DMS153 treated with DMSO at 0.1 percent for 48 hours (cell line): ENCODE results near the gene GMDS.

ENCODE experiments used
- DNase-seq: peaks from one replicate; lab custom pipeline; 2025; ENCODE audit not compliant: unreplicated experiment; lab: John Stamatoyannopoulos, UW

The GMDS gene

GRCh38 chr6:1729133-1729749 lies 516.2 kb downstream of the GMDS start:
- peak; percentile 15 for DNase-seq

- peak; percentile 16 for DNase-seq
Measured at GRCh38 chr6:1726341-1726768, 519.0 kb downstream of the GMDS start.

GRCh38 chr6:1724616-1725015 lies 520.8 kb downstream of the GMDS start:
- peak; percentile 37 for DNase-seq

DNA sequence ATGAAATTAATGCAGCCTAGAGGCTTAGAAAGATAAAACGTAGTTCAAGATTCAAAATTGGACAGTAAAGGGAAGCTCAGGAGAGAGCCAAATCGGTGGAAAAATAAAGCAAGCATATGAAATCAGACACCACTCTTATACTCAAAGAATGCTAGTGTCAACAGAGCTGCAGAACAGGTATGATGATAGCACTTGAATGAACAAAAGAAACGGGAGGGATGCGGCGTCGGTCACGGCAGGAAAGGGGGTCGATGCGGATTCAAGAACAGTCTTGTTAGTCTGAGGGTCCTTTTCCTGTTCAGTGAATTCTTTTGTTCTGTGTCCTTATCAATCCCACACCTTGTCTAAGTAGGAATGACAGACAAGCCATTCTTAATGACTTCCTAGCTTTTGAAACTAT lies 521.3 kb downstream of the GMDS start:
- peak; percentile 34 for DNase-seq

GRCh38 chr6:1722801-1723200 lies 522.6 kb downstream of the GMDS start:
- DNase-seq, result no peak

- DNase-seq, result no peak
Measured at GRCh38 chr6:1720620-1721322, 524.6 kb downstream of the GMDS start.

DNA sequence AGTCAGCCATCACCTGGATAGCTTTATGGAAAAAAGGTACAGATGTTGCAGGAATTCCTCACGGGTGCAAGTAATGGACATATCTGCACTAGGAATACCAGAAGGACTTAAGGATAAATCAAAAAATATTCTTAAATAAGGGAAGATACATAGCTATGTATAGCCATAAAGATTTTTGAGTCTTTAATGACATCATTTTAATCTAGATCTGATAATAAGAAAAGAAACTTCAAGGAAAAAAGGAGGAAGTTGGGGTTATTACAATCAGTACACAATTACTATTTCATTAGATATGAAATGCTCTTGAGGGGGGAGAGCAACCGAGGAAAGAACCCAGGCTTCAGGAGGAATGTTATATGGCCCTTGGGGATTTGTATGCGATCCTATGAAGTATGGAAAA lies 525.5 kb downstream of the GMDS start:
- DNase-seq, result no peak

GRCh38 chr6:1716868-1717267 lies 528.5 kb downstream of the GMDS start:
- DNase-seq, result no peak

DNA sequence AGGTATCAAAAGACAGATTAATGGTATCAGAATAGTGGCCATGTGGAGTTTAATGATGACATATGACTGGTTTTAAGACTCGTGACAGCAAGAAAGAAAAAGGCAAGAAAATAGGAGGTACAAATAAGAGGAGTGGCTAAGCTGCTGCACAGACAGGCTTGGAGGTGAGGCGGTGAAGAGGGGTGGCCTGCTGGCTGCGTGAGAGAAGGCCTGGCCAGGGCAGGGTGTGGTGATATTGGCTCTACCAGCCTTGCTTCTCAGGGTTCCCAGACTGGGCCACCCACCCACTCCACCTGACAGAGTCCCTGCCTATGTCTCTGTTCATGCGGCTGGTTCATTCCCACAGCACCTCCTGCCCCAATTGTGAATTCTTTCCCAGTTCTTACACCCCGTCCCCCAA lies 529.0 kb downstream of the GMDS start:
- DNase-seq, result no peak

- DNase-seq, result no peak
Measured at GRCh38 chr6:1715336-1715735, 530.1 kb downstream of the GMDS start.

DNA sequence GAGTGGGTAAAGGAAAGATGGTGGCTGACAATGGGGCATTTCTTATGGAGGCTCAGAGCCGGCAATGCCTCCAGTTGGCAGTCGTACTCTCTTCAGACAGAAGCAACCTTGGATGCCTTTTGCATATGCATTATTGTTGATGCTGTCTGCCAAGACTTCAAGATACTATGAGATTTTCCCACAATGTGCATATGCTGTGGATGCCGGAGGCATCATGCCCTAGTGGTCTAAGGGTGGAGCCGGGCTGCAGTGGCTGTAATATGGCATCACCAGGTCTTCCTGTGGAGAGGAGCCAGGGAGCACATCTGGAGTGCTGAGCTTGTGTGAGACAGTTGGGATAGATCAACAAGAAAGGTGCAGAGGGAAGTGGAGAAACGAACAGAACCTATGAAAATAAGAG lies 530.8 kb downstream of the GMDS start:
- DNase-seq, result no peak

DNA sequence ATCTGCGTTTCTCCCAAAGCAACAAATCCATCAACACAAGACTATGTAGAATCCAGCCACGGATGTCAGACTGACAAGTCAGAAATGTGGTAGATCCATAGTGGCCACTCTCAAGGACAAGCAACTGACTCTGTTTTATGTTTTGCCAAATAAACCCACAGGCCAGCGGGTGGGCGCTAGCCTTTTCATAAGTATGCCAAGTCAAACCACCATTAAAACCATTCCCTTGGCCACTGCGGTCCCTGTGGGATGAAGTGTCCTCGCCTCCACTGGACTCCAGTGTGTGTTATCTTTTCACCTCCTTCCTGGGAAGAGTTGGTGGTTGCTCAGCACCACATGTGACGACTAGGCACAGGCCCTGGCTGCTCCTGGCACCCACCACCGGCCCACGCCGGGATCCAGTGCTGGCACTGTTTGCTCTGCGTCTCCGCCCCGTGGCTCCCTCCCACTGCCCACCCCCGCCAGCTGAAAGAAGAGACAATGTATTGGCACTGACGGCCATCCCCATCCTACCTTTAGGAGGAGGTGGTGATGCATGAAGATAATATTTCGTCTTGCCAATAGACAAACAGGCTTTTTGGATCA lies 532.3 kb downstream of the GMDS start:
- no peak for DNase-seq

GRCh38 chr6:1712451-1712850 lies 533.0 kb downstream of the GMDS start:
- no peak for DNase-seq

DNA sequence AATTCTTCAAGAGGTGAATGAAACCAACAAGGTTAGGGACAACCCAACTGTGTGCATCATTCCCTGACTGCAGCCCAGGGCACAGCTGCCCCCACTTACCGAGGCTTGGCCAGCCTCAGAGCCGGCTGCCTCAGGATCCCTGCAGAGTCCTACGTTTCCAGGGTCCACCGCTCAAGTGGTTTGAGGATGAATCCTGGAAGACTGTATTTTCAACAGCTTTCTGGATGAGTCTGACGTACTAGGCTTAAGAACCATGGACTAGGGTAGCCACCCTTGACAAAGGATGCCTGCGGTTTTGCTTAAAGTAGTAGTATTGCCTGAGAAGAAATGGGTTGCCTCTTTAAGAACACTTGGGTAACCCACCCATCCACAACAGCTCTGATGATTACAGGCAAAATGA lies 534.3 kb downstream of the GMDS start:
- no peak for DNase-seq

GRCh38 chr6:1709234-1709641 lies 536.2 kb downstream of the GMDS start:
- no peak for DNase-seq

DNA sequence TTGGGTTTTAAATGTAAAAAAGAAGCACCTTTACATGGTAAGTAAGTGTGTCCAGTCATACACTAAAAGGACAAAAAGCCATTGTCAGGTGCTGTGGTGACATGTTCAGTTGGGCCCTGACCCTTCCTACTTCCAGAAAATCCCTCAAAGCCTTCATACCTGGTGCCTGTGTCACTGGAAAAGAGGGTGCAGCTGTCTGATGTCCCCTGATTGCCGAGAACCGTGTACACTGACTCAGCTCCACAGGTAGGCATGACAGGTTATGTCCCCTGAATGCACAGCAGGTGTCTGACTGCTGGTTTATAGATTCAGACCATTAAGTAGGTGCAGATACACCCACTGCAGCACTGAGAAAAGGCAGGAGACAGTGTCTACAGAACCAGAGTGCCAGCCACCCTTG lies 536.6 kb downstream of the GMDS start:
- DNase-seq, result no peak

DNA sequence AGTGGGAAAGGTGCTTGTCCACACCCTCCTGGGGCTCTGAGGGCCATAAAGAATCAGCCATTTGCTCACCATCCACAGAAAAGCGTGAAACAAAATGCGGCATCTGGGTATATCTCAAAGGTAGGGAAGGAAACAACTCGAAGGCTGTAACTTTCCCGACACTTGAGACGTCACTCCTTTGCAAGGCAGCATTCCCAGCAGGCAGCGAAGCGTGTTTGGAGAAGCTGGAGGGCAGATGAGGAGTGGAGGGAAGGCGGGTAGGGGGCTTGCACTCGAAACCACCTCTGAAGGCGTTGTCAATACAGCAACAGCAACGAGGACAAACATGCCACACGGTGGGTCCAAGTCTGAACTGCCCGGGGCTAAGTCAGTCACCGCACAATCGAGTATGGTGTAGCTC lies 537.3 kb downstream of the GMDS start:
- no peak for DNase-seq

DNA sequence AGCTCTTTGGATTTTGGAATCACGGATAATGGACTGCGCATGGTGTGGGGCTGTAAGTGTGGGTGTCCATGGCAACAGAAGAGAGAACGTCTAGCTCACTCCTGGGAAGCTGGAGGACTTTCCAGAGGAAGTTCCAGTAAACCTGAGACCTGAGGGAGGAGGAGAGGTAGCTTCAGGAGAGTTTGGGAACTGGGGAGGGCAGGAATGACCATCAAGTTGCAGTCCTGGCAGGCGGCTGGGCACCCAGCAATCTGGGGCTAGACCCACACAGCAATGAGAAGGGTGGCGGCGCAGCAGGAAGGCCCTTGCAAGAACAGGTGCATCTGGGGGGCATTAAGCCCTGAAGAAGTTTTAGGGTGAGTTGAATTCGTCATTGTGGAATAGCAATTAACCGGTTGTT lies 539.8 kb downstream of the GMDS start:
- DNase-seq, result no peak

- no peak for DNase-seq
Measured at GRCh38 chr6:1705183-1705582, 540.2 kb downstream of the GMDS start.

GRCh38 chr6:1704711-1705110 lies 540.7 kb downstream of the GMDS start:
- DNase-seq, result no peak

DNA sequence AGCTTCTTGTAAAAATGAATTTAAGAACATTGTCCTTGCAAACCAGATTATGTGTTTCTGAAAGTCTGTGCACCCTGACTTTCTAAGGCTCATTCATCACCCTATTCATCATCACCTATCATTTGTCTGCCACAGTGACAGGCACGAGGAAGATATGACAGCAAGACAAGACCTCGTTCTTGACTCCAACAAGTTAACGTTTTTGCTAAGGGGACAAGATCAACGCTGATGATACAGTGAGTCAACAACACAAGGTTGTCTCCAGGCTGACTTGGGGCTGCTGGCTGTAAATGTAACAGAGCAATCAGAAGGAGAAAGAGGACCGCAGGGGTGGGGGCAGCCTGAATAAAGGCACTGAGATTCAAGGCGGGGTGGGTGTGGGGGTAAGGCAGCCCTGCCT lies 541.5 kb downstream of the GMDS start:
- DNase-seq, result no peak

DNA sequence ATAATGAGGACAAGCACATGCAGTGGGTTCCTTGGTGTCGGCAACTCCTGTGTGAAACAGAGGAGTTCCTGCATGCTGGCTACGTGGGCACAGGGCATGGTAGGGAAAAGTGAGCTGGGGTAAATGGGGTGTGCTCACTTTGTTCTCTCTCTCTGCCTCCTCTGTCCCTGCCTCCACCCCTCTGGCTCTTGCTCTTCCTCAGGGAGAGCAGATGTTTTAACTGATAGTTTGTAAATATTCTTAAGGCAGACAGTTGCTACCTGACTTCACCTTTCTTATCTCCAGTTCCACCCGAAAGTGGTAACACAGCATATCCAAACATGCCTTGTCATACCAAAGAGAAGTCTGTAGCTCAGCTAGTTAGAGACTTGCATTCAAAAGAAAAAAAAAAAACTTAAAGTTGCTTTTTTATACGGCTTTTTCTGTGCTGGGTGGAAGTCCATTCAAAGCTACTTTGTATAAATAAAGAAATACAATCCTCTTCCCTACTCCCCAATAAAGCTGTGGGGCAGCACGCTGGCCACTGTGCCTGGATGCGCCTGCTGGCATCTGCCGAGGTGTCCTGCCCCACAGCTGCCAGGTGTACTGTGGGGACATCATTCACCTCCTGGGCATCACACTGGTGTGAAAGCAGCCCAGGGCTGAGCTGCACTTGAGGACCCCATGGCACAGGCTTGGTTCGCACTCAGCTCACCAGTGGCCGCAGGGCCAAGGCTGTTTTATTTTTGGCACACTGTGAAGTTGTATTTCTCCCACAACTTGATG lies 542.1 kb downstream of the GMDS start:
- no peak for DNase-seq
